Measurements from ENCODE around the gene SEMA3E. TPM values are rescaled to one million over a fixed set of nuclear protein-coding genes. Genes with fewer than 3 reads are reported as not detected.
A peak's percentile ranks its signal among the peaks of the same experiment; 100 is the strongest.

SEMA3E gene
- total and polyA plus RNA-seq, 4 experiments from 2014 or later, result not detected

DNA sequence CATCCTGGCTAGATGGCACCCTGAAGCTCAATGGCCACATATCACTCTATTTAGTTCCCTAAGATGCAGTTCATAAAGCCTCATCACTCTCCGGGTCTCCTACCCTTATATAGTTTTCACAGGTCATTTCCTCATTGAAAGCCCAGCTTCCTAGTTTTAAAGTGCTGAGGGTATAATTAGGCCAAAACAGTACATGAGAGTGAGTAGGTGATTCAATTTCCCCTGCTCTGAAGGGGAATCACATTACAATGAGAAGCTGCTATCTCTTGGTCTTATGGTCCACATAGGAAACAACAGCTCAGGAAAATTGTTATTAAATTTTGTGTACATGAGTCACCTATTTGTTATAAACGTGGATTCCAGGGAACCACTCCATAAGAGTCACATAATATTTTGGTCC, 162.0 kb downstream of the SEMA3E start:
- Histone ChIP-seq H3K36me3 (ENCODE audit: insufficient read depth, low read length) (no peaks in the 10 kb centered on the region), H3K9me3 (ENCODE audit: control insufficient read depth in 1 of 2, low read length in 2 of 2) (no peaks in the 10 kb centered on the region), H3K27me3 (ENCODE audit: insufficient read depth, low read length) (no peaks in the 10 kb centered on the region), H3K4me3 (ENCODE audit: low read length in 2 of 2) (no peak overlapping the region), H3K27ac (ENCODE audit: low read depth, low read length) (no peak overlapping the region), H3K4me1 (ENCODE audit: insufficient read depth, low read length) (no peaks in the 10 kb centered on the region)
- Mint-ChIP-seq H3K9me3 (peaks cover 2 to 9% (median 7%) of the 10 kb centered on the region in 8 donors), H3K4me1 (no peaks in the 10 kb centered on the region), H3K27me3 (no peaks in the 10 kb centered on the region), H3K36me3 (no peaks in the 10 kb centered on the region), H3K27ac (no peak overlapping the region), H3K4me3 (no peak overlapping the region)
- intact Hi-C loops (cut with micrococcal nuclease), result no loop called here
- CTCF ChIA-PET (ENCODE audit: partially characterized antibody), result no interaction called here
- POLR2A ChIA-PET (ENCODE audit: partially characterized antibody), result no interaction called here
- DNase-seq, result no peak

DNA sequence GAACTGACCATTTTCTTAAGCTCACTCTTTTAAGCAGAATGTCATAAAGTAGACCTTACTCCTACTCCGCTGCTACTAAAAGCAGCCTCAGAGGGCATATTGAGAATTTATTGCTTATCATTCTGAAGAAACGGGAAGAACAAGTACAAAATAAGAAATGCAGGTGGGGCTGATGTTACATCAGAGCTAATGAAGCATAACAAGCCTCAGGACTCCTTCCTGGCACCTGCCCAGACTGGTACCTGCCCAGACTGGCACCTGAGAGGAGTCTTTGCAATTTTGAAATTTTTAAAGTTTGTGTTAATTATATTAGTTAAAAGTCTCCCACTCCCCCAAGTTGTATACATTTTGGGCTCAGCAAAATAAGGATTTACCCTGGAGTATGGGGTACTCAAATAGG, 162.4 kb downstream of the SEMA3E start:
- peaks cover 2 to 9% (median 8%) of the 10 kb centered on the region in 8 donors for H3K9me3 Mint-ChIP-seq
- intact Hi-C loops (cut with micrococcal nuclease), result no loop called here
- no peaks in the 10 kb centered on the region for H3K36me3 Mint-ChIP-seq

DNA sequence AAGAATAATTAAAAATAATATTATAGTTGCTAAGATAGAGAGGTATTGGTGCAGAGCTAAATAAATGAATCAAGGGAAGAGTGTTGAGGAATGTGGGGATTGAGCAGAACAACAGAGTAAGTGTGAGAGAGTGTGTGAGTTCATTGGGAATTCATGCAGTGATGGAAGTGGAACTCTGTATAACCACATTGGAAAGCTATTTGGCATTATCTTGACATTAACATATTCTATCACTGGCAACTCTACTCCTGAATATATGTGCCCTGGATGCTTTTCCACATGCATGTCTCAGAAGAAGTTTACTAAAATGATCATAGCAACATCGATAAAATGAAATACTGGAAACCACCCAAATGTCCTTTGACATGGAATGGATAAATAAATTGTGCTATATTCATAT, 164.1 kb downstream of the SEMA3E start:
- DNase-seq, result no peak
- no peak overlapping the region for H3K4me3 Mint-ChIP-seq
- ChIA-PET POLR2A (ENCODE audit: partially characterized antibody) (no interaction called here), CTCF (ENCODE audit: partially characterized antibody) (no interaction called here)
- H3K27ac Mint-ChIP-seq, result no peak overlapping the region
- Histone ChIP-seq H3K4me3 (ENCODE audit: low read length in 2 of 2) (no peak overlapping the region), H3K4me1 (ENCODE audit: insufficient read depth, low read length) (no peaks in the 10 kb centered on the region), H3K9me3 (ENCODE audit: control insufficient read depth in 1 of 2, low read length in 2 of 2) (no peaks in the 10 kb centered on the region), H3K27me3 (ENCODE audit: insufficient read depth, low read length) (no peaks in the 10 kb centered on the region), H3K27ac (ENCODE audit: low read depth, low read length) (no peak overlapping the region), H3K36me3 (ENCODE audit: insufficient read depth, low read length) (no peaks in the 10 kb centered on the region)
- no peaks in the 10 kb centered on the region for H3K4me1 Mint-ChIP-seq
- no peaks in the 10 kb centered on the region for H3K27me3 Mint-ChIP-seq
- peaks cover 2 to 9% (median 6%) of the 10 kb centered on the region in 8 donors for H3K9me3 Mint-ChIP-seq
- H3K36me3 Mint-ChIP-seq, result no peaks in the 10 kb centered on the region
- intact Hi-C loops (cut with micrococcal nuclease), result no loop called here

More for the DNA sequence above, 162.4 kb downstream of the SEMA3E start:
- H3K9me3 ChIP-seq (ENCODE audit: control insufficient read depth in 1 of 2, low read length in 2 of 2), result no peaks in the 10 kb centered on the region
- no peak overlapping the region for H3K27ac Mint-ChIP-seq
- no peaks in the 10 kb centered on the region for H3K4me1 ChIP-seq (ENCODE audit: insufficient read depth, low read length)
- H3K36me3 ChIP-seq (ENCODE audit: insufficient read depth, low read length), result no peaks in the 10 kb centered on the region
- no peak overlapping the region for H3K27ac ChIP-seq (ENCODE audit: low read depth, low read length)
- no peak overlapping the region for H3K4me3 ChIP-seq (ENCODE audit: low read length in 2 of 2)
- CTCF ChIA-PET (ENCODE audit: partially characterized antibody), result no interaction called here
- H3K4me3 Mint-ChIP-seq, result no peak overlapping the region
- no peaks in the 10 kb centered on the region for H3K27me3 Mint-ChIP-seq
- no peak for DNase-seq
- no peaks in the 10 kb centered on the region for H3K4me1 Mint-ChIP-seq
- H3K27me3 ChIP-seq (ENCODE audit: insufficient read depth, low read length), result no peaks in the 10 kb centered on the region
- POLR2A ChIA-PET (ENCODE audit: partially characterized antibody), result no interaction called here

- H3K36me3 Mint-ChIP-seq, result no peaks in the 10 kb centered on the region
- Histone ChIP-seq H3K4me3 (ENCODE audit: low read length in 2 of 2) (no peak overlapping the region), H3K9me3 (ENCODE audit: control insufficient read depth in 1 of 2, low read length in 2 of 2) (no peaks in the 10 kb centered on the region), H3K36me3 (ENCODE audit: insufficient read depth, low read length) (no peaks in the 10 kb centered on the region), H3K27me3 (ENCODE audit: insufficient read depth, low read length) (no peaks in the 10 kb centered on the region), H3K27ac (ENCODE audit: low read depth, low read length) (no peak overlapping the region), H3K4me1 (ENCODE audit: insufficient read depth, low read length) (no peaks in the 10 kb centered on the region)
- no peak overlapping the region for H3K27ac Mint-ChIP-seq
- POLR2A ChIA-PET (ENCODE audit: partially characterized antibody), result no interaction called here
- H3K9me3 Mint-ChIP-seq, result peaks cover 2 to 9% (median 6%) of the 10 kb centered on the region in 8 donors
- DNase-seq, result no peak
- no peaks in the 10 kb centered on the region for H3K4me1 Mint-ChIP-seq
- no peaks in the 10 kb centered on the region for H3K27me3 Mint-ChIP-seq
- intact Hi-C loops (cut with micrococcal nuclease), result no loop called here
- H3K4me3 Mint-ChIP-seq, result peak overlapping the region in 1 of 8 donors; percentile 50
- CTCF ChIA-PET (ENCODE audit: partially characterized antibody), result no interaction called here
Observed at GRCh38 chr7:83484266-83484665, 164.7 kb downstream of the SEMA3E start.

DNA sequence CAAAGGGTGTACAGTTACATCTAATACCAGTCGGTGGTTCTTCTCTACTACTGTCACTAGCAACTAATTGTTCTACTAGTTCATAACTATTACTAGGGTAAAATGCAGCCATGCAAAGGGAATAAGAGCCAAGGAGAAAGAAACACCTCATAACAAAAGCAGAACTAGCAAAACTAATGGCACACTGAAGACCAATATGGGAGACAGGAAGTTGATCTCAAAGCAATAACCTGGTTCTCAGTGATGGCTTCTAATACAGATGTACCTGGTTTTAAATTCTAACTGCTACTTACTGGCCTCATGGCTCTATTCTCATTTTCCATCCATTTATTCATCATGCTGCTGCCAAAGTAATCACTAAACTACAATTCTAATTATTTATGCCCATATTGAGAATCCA, 170.3 kb downstream of the SEMA3E start:
- no peak overlapping the region for H3K27ac ChIP-seq (ENCODE audit: low read depth, low read length)
- no peak overlapping the region for H3K4me3 Mint-ChIP-seq
- H3K27me3 ChIP-seq (ENCODE audit: insufficient read depth, low read length), result no peaks in the 10 kb centered on the region
- no peak overlapping the region for H3K4me3 ChIP-seq (ENCODE audit: low read length in 2 of 2)
- peaks cover 0 to 11% (median 3%) of the 10 kb centered on the region in 8 donors for H3K9me3 Mint-ChIP-seq
- DNase-seq, result no peak
- no peaks in the 10 kb centered on the region for H3K36me3 Mint-ChIP-seq
- no peaks in the 10 kb centered on the region for H3K4me1 ChIP-seq (ENCODE audit: insufficient read depth, low read length)
- H3K9me3 ChIP-seq (ENCODE audit: control insufficient read depth in 1 of 2, low read length in 2 of 2), result peaks cover 0 to 3% of the 10 kb centered on the region in 2 donors
- intact Hi-C loops (cut with micrococcal nuclease), result no loop called here
- ChIA-PET POLR2A (ENCODE audit: partially characterized antibody) (no interaction called here), CTCF (ENCODE audit: partially characterized antibody) (no interaction called here)
- no peak overlapping the region for H3K27ac Mint-ChIP-seq
- H3K4me1 Mint-ChIP-seq, result no peaks in the 10 kb centered on the region
- H3K27me3 Mint-ChIP-seq, result no peaks in the 10 kb centered on the region
- no peaks in the 10 kb centered on the region for H3K36me3 ChIP-seq (ENCODE audit: insufficient read depth, low read length)

- no peak for DNase-seq
- ChIA-PET POLR2A (ENCODE audit: partially characterized antibody) (no interaction called here), CTCF (ENCODE audit: partially characterized antibody) (no interaction called here)
- Mint-ChIP-seq H3K36me3 (no peaks in the 10 kb centered on the region), H3K4me3 (no peak overlapping the region), H3K27ac (no peak overlapping the region), H3K9me3 (peaks cover 0 to 11% (median 2%) of the 10 kb centered on the region in 8 donors), H3K27me3 (no peaks in the 10 kb centered on the region), H3K4me1 (no peaks in the 10 kb centered on the region)
- H3K27me3 ChIP-seq (ENCODE audit: insufficient read depth, low read length), result no peaks in the 10 kb centered on the region
- no peaks in the 10 kb centered on the region for H3K4me1 ChIP-seq (ENCODE audit: insufficient read depth, low read length)
- H3K36me3 ChIP-seq (ENCODE audit: insufficient read depth, low read length), result no peaks in the 10 kb centered on the region
- H3K9me3 ChIP-seq (ENCODE audit: control insufficient read depth in 1 of 2, low read length in 2 of 2), result peaks cover 0 to 3% of the 10 kb centered on the region in 2 donors
- intact Hi-C loops (cut with micrococcal nuclease), result no loop called here
- H3K27ac ChIP-seq (ENCODE audit: low read depth, low read length), result no peak overlapping the region
- H3K4me3 ChIP-seq (ENCODE audit: low read length in 2 of 2), result no peak overlapping the region
Observed at GRCh38 chr7:83476511-83477050, 172.4 kb downstream of the SEMA3E start.

- no peak overlapping the region for H3K27ac Mint-ChIP-seq
- no peaks in the 10 kb centered on the region for H3K36me3 Mint-ChIP-seq
- ChIA-PET POLR2A (ENCODE audit: partially characterized antibody) (no interaction called here), CTCF (ENCODE audit: partially characterized antibody) (no interaction called here)
- intact Hi-C loops (cut with micrococcal nuclease), result no loop called here
- peaks cover 2 to 11% (median 2%) of the 10 kb centered on the region in 8 donors for H3K9me3 Mint-ChIP-seq
- H3K27me3 ChIP-seq (ENCODE audit: insufficient read depth, low read length), result no peaks in the 10 kb centered on the region
- peaks cover 0 to 3% of the 10 kb centered on the region in 2 donors for H3K9me3 ChIP-seq (ENCODE audit: control insufficient read depth in 1 of 2, low read length in 2 of 2)
- H3K27me3 Mint-ChIP-seq, result no peaks in the 10 kb centered on the region
- H3K4me3 Mint-ChIP-seq, result no peak overlapping the region
- no peak overlapping the region for H3K4me3 ChIP-seq (ENCODE audit: low read length in 2 of 2)
- H3K36me3 ChIP-seq (ENCODE audit: insufficient read depth, low read length), result no peaks in the 10 kb centered on the region
- H3K4me1 Mint-ChIP-seq, result no peaks in the 10 kb centered on the region
- H3K4me1 ChIP-seq (ENCODE audit: insufficient read depth, low read length), result no peaks in the 10 kb centered on the region
- DNase-seq, result no peak
- H3K27ac ChIP-seq (ENCODE audit: low read depth, low read length), result no peak overlapping the region
Observed at GRCh38 chr7:83475420-83475819, 173.5 kb downstream of the SEMA3E start.

DNA sequence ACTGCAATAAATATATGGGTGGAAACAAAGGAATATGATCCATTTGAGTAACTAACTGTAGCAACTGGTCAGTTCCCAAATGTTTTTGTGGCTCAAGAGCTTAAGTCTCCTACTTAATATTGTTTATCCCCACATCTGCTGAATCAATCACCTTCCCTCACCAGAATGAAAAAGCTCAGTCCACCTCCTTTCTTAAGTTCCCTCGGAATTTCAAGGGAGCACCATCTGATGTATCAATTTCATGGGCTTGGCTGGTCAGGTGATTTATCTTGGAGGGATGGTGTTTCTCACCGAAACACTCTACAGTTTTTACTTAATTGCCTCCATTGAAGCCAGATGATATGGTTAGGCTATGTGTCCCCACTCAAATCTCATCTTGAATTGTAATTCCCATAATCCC, 176.6 kb downstream of the SEMA3E start:
- H3K27ac ChIP-seq (ENCODE audit: low read depth, low read length), result no peak overlapping the region
- no peaks in the 10 kb centered on the region for H3K9me3 ChIP-seq (ENCODE audit: control insufficient read depth in 1 of 2, low read length in 2 of 2)
- intact Hi-C loops (cut with micrococcal nuclease), result no loop called here
- Mint-ChIP-seq H3K9me3 (peaks cover 2 to 12% (median 4%) of the 10 kb centered on the region in 8 donors), H3K4me1 (no peaks in the 10 kb centered on the region), H3K27me3 (no peaks in the 10 kb centered on the region), H3K27ac (no peak overlapping the region), H3K4me3 (no peak overlapping the region), H3K36me3 (no peaks in the 10 kb centered on the region)
- H3K36me3 ChIP-seq (ENCODE audit: insufficient read depth, low read length), result no peaks in the 10 kb centered on the region
- DNase-seq, result no peak
- H3K4me1 ChIP-seq (ENCODE audit: insufficient read depth, low read length), result no peaks in the 10 kb centered on the region
- H3K4me3 ChIP-seq (ENCODE audit: low read length in 2 of 2), result no peak overlapping the region
- POLR2A ChIA-PET (ENCODE audit: partially characterized antibody), result no interaction called here
- H3K27me3 ChIP-seq (ENCODE audit: insufficient read depth, low read length), result no peaks in the 10 kb centered on the region
- CTCF ChIA-PET (ENCODE audit: partially characterized antibody), result no interaction called here
